B cell (primary cell): ENCODE results near the gene DPH7. TPM values are rescaled to one million over a fixed set of nuclear protein-coding genes. Genes with fewer than 3 reads are reported as not detected.

Source experiments
- ATAC-seq: fragments of 200-7000 bp; cut with Tn5 transposase; one replicate; pipeline ENCODE4 v1.10.0; 2021; ENCODE audit warnings: low read depth, mild to moderate bottlenecking, moderate number of reproducible peaks, moderate library complexity
- CTCF ChIA-PET: fragments of 350-600 bp; sonication (Branson Sonifier 250); formaldehyde crosslinking; loops from one replicate; lab custom pipeline; 2021; ENCODE audit warnings: antibody characterized with exemption, inconsistent platforms; lab: Charles Lee
- POLR2A ChIA-PET: fragments of 350-600 bp; sonication (Branson Sonifier 250); formaldehyde crosslinking; loops from one replicate; lab custom pipeline; 2021; ENCODE audit warnings: antibody characterized with exemption; lab: Charles Lee
- DNase-seq: peaks from one replicate; pipeline ENCODE4 v3.0.0; 2013
- H2AFZ ChIP-seq: 2 replicates; pipeline ENCODE4 v1.6.1; 2012; ENCODE audit warnings: mild to moderate bottlenecking, low read depth, low read length; ENCODE audit not compliant: insufficient read depth, poor library complexity, severe bottlenecking
- H3K27ac ChIP-seq, 2 donors: 1 replicate in 1 of 2; 2 replicates in 1 of 2; pipeline ENCODE4 v1.5.1; 2012 to 2013; ENCODE audit warnings: low read length in 2 of 2, mild to moderate bottlenecking in 2 of 2, moderate library complexity in 1 of 2
- H3K27me3 ChIP-seq, 4 experiments: fragments of 200-600 bp in 1 of 4; sonication (generic) in 1 of 4; replicated peaks in 1 of 4; 1 replicate in 2 of 4; 2 replicates in 2 of 4; pipeline versions ENCODE4 v1.6.1 to v1.7.0; 2013 to 2016; ENCODE audit warnings: low read length in 3 of 4, mild to moderate bottlenecking in 2 of 4, mixed read lengths in 1 of 4, moderate library complexity in 1 of 4; ENCODE audit not compliant: insufficient read depth in 4 of 4, control insufficient read depth in 3 of 4; ENCODE audit errors: control extremely low read depth in 1 of 4
- H3K36me3 ChIP-seq, 2 experiments: replicated peaks in 1 of 2; 1 replicate in 1 of 2; 2 replicates in 1 of 2; pipeline versions ENCODE4 v1.6.1 to v1.7.1; 2013; ENCODE audit warnings: low read length in 1 of 2; ENCODE audit not compliant: insufficient read depth in 2 of 2, control insufficient read depth in 1 of 2; ENCODE audit errors: control extremely low read depth in 1 of 2, extremely low read depth in 1 of 2
- H3K4me1 ChIP-seq, 2 donors: fragments of 200-600 bp in 1 of 2; sonication (generic) in 1 of 2; 1 replicate in 1 of 2; 2 replicates in 1 of 2; pipeline versions ENCODE4 v1.5.1 to v1.6.1; 2013 to 2017; ENCODE audit warnings: low read length in 2 of 2; ENCODE audit not compliant: control insufficient read depth in 2 of 2, insufficient read depth in 2 of 2
- H3K4me2 ChIP-seq: replicated peaks from 2 replicates; pipeline ENCODE3; 2012; ENCODE audit warnings: mild to moderate bottlenecking, low read depth, low read length; ENCODE audit not compliant: poor library complexity, severe bottlenecking
- H3K4me3 ChIP-seq, 5 experiments: fragments of 200-600 bp in 1 of 5; sonication (generic) in 1 of 5; 1 replicate in 3 of 5; 2 replicates in 2 of 5; pipeline versions ENCODE4 v1.5.1 to v1.7.0; 2011 to 2016; ENCODE audit warnings: low read length in 4 of 5, mild to moderate bottlenecking in 4 of 5, low read depth in 2 of 5, control low read depth in 1 of 5, moderate library complexity in 1 of 5; ENCODE audit not compliant: insufficient read depth in 1 of 5; ENCODE audit errors: control extremely low read depth in 1 of 5, extremely low read depth in 1 of 5
- H3K79me2 ChIP-seq: fragments of 200-600 bp; sonication (generic); one replicate; pipeline ENCODE4 v1.6.0; 2016; ENCODE audit warnings: low read length; ENCODE audit not compliant: control insufficient read depth, insufficient read depth
- H3K9ac ChIP-seq: fragments of 200-600 bp; sonication (generic); 2 replicates; pipeline ENCODE4 v1.6.1; 2017; ENCODE audit warnings: mild to moderate bottlenecking, low read length, moderate library complexity
- H3K9me3 ChIP-seq, 3 donors: one replicate each; pipeline versions ENCODE4 v1.6.1 to v1.7.1; 2013; ENCODE audit warnings: low read length in 2 of 3; ENCODE audit not compliant: control insufficient read depth in 2 of 3, insufficient read depth in 1 of 3; ENCODE audit errors: control extremely low read depth in 1 of 3
- H4K20me1 ChIP-seq: 2 replicates; pipeline ENCODE4 v1.6.0; 2012; ENCODE audit warnings: mild to moderate bottlenecking, low read length; ENCODE audit not compliant: insufficient read depth, control insufficient read depth, poor library complexity, severe bottlenecking
- H3K27ac Mint-ChIP-seq: one replicate; pipeline ENCODE4 v1.8.0; 2021; ENCODE audit warnings: mixed read lengths
- H3K27me3 Mint-ChIP-seq: one replicate; pipeline ENCODE4 v1.8.0; 2021; ENCODE audit warnings: mixed read lengths
- H3K4me1 Mint-ChIP-seq: one replicate; pipeline ENCODE4 v1.8.0; 2021; ENCODE audit warnings: mixed read lengths
- H3K4me3 Mint-ChIP-seq: one replicate; pipeline ENCODE4 v1.8.0; 2021; ENCODE audit warnings: mixed read lengths
- H3K9me3 Mint-ChIP-seq: one replicate; pipeline ENCODE4 v1.8.0; 2022; ENCODE audit warnings: mixed read lengths; ENCODE audit not compliant: insufficient read depth
- CTCF ChIP-seq: fragments of 200-600 bp; IDR thresholded peaks from one replicate; pipeline ENCODE4 v1.8.0; 2022; ENCODE audit warnings: antibody characterized with exemption, mild to moderate bottlenecking
- EZH2 ChIP-seq: IDR thresholded peaks from 2 replicates; pipeline ENCODE4 v1.6.1; 2012; ENCODE audit warnings: borderline replicate concordance, low read depth, mild to moderate bottlenecking, moderate library complexity, low read length; ENCODE audit not compliant: insufficient read depth, poor library complexity, severe bottlenecking
- WGBS: methylation state at CpG from one replicate; pipeline ENCODE4 v1.1.5; 2013; ENCODE audit warnings: missing lambda C conversion rate; ENCODE audit not compliant: insufficient coverage; 5-methylcytosine and 5-hydroxymethylcytosine counted together
- intact Hi-C: fragments of 100-400 bp; cut with micrococcal nuclease; formaldehyde crosslinking; loops from one replicate; pipeline ENCODE4 v1.10.0; 2022
- polyA plus RNA-seq: library from polyadenylated mRNA; depleted of rRNA; stranded (reverse); fragments of >200 nt; gene quantifications from 2 replicates; pipeline ENCODE4 v1.2.3, GENCODE V29; 2012
- total RNA-seq, 2 donors: library from RNA; stranded (reverse); fragments of 120-200 nt in 1 of 2; gene quantifications; 1 replicate in 1 of 2; 2 replicates in 1 of 2; pipeline versions ENCODE4 v1.2.3 to v1.2.4, GENCODE V29; 2013 to 2022

Gene DPH7
- total and polyA plus RNA-seq, 2 donors (not counting 1 experiment from before 2014, with no cell fraction given): 64.7 to 93.8 TPM

- Histone ChIP-seq H3K27ac (no peak overlapping the region), H3K4me1 (peaks cover 19 to 34% of the 10 kb centered on the region in 2 donors), H4K20me1 (peaks cover 66% of the 10 kb centered on the region), H3K4me2 (no peak overlapping the region), H3K36me3 (peaks cover 0 to 24% of the 10 kb centered on the region in 2 experiments), H3K79me2 (peaks cover 70% of the 10 kb centered on the region), H3K9ac (no peak overlapping the region), H3K9me3 (no peaks in the 10 kb centered on the region), H2AFZ (no peak overlapping the region), H3K4me3 (no peak overlapping the region), H3K27me3 (no peaks in the 10 kb centered on the region)
- ATAC-seq (no peak), DNase-seq (no peak)
- intact Hi-C loops: no loop called here
- TF ChIP-seq EZH2 (no peak), CTCF (no peak)
- Mint-ChIP-seq H3K4me3 (no peak overlapping the region), H3K27me3 (no peaks in the 10 kb centered on the region), H3K4me1 (peaks cover 32% of the 10 kb centered on the region), H3K9me3 (no peaks in the 10 kb centered on the region), H3K27ac (no peak overlapping the region)
- POLR2A ChIA-PET: no interaction called here
- 98% methylated on average over 19 of the region's 19 CpGs for WGBS
- CTCF ChIA-PET: no interaction called here
Observed at GRCh38 chr9:137615387-137615871, 36.7 kb upstream of the DPH7 start.

GRCh38 chr9:137614631-137615386, 36.1 kb upstream of the DPH7 start:
- TF ChIP-seq EZH2 (no peak), CTCF (no peak)
- intact Hi-C loops: no loop called here
- H2AFZ ChIP-seq: no peak overlapping the region
- CTCF ChIA-PET: no interaction called here
- no peak overlapping the region for H3K27ac Mint-ChIP-seq
- H4K20me1 ChIP-seq: peaks cover 66% of the 10 kb centered on the region
- WGBS: 98% methylated on average over 24 of the region's 25 CpGs
- H3K4me1 ChIP-seq: peaks cover 15 to 28% of the 10 kb centered on the region in 2 donors
- POLR2A ChIA-PET: no interaction called here
- no peaks in the 10 kb centered on the region for H3K9me3 ChIP-seq
- ATAC-seq (no peak), DNase-seq (no peak)
- no peaks in the 10 kb centered on the region for H3K27me3 Mint-ChIP-seq
- no peaks in the 10 kb centered on the region for H3K9me3 Mint-ChIP-seq
- H3K9ac ChIP-seq: no peak overlapping the region
- H3K4me2 ChIP-seq: no peak overlapping the region
- no peak overlapping the region for H3K4me3 ChIP-seq
- H3K79me2 ChIP-seq: peaks cover 70% of the 10 kb centered on the region
- peaks cover 28% of the 10 kb centered on the region for H3K4me1 Mint-ChIP-seq
- no peak overlapping the region for H3K27ac ChIP-seq
- no peaks in the 10 kb centered on the region for H3K27me3 ChIP-seq
- no peak overlapping the region for H3K4me3 Mint-ChIP-seq
- H3K36me3 ChIP-seq: peaks cover 0 to 24% of the 10 kb centered on the region in 2 experiments
